Fibroblast of villous mesenchyme (primary cell): ENCODE data around the gene SLC3A2. TPM values are rescaled to one million over a fixed set of nuclear protein-coding genes. Genes with fewer than 3 reads are reported as not detected.

Experiments used
- DNase-seq: peaks from one replicate; pipeline ENCODE4 v3.0.0-alpha.2; 2010; ENCODE audit warnings: low read depth
- H3K4me3 ChIP-seq: 2 replicates; pipeline ENCODE4 v1.5.1; 2011; ENCODE audit warnings: low read depth, mild to moderate bottlenecking, low read length
- total RNA-seq: library from RNA; depleted of rRNA; stranded (reverse); fragments of >200 nt; gene quantifications from 2 replicates; pipeline ENCODE4 v1.2.3, GENCODE V29; 2012
- TF ChIP-seq, protein P1 (sequence below): IDR thresholded peaks from 2 replicates; pipeline ENCODE4 v1.5.1; 2012; ENCODE audit warnings: low read depth, mild to moderate bottlenecking, low read length; ENCODE audit not compliant: insufficient read depth

SLC3A2 gene
- total RNA-seq, 1 donor = 117 TPM

DNA sequence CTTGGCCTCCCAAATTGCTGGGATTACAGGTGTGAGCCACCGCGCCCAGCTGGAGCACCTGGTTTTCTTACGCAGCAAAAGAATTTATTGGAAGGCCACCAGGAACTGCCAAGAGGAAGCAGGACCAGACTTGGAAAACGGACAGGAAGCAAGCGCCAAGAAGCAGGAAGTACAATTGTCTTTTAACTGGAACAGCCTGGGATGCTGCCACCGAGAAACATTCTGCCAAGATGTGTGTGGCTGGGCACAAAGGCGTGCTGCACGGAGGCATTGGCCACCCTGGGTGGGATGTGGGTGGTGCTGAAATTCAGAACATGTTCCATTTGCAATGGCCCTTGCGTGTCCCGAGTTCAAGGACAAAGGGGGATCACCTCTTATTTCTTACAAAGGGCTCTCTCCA is 15.4 kb downstream of the SLC3A2 start:
- H3K4me3 ChIP-seq = no peak overlapping the region
- no peak for DNase-seq
- TF ChIP-seq, protein P1, sequence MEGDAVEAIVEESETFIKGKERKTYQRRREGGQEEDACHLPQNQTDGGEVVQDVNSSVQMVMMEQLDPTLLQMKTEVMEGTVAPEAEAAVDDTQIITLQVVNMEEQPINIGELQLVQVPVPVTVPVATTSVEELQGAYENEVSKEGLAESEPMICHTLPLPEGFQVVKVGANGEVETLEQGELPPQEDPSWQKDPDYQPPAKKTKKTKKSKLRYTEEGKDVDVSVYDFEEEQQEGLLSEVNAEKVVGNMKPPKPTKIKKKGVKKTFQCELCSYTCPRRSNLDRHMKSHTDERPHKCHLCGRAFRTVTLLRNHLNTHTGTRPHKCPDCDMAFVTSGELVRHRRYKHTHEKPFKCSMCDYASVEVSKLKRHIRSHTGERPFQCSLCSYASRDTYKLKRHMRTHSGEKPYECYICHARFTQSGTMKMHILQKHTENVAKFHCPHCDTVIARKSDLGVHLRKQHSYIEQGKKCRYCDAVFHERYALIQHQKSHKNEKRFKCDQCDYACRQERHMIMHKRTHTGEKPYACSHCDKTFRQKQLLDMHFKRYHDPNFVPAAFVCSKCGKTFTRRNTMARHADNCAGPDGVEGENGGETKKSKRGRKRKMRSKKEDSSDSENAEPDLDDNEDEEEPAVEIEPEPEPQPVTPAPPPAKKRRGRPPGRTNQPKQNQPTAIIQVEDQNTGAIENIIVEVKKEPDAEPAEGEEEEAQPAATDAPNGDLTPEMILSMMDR = no peak

DNA sequence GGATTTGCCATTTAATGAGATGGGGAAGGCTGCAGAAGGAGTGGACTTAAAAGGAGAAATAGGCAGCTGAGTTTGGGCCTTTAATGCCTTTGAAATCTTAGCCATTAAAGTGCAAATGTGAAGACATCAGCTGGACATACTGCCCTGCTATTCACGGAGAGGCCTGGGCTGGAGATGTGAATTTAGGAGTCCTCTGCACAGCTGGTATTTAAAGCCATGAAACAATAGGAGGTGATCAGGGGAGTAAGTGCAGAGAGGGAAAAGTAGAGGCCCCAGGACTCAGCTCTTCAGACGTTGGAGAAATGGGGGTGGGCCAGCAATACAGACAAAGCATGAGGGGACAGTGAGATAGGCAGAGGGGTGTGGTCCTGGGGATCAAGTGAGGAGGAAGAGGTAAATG is 16.6 kb downstream of the SLC3A2 start:
- H3K4me3 ChIP-seq = no peak overlapping the region
- DNase-seq = no peak
- TF ChIP-seq, protein P1 = no peak

DNA sequence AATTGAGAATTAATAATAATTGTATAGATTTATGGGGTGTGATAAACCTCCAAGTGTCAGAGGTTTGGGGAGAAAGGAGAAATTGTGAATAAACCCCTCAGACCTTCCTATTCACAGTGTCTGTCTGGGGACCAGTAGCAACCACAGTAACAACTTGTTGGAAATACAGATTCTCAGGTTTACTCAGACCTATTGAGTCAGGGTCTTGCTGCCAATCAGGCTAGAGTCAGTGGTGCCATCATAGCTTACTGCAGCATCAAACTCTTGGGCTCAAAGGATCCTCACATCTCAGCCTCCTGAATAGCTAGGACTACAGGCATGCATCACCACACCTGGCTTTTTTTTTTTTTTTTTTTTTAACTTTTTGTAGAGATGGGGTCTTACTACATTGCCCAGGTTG is 17.3 kb downstream of the SLC3A2 start:
- no peak for DNase-seq
- TF ChIP-seq, protein P1 = no peak
- H3K4me3 ChIP-seq = no peak overlapping the region

- H3K4me3 ChIP-seq = no peak overlapping the region
- TF ChIP-seq, protein P1 = no peak
- DNase-seq = peak; percentile 61
Measured at GRCh38 chr11:62902932-62903331, 22.2 kb downstream of the SLC3A2 start.

DNA sequence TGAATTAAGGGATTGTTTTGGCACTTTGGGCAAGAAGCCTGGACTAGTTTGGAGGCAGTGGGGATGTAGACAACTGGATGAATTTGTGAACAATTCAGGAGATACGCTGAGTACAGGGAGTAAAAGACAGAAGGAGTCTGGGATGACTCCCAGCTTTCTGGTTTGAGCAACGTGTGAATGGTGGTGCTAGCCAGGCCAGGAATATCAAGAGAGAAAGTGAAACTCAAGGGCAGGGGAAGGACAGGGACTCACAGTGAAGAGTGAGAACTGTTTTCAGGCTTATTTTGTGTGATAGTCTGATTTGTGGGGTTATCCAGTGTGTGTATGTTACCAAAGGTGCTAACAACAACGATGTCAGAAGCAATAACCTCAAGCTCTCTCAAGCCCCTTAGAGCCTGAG is 24.6 kb downstream of the SLC3A2 start:
- TF ChIP-seq, protein P1 = no peak
- DNase-seq = peak; percentile 27
- H3K4me3 ChIP-seq = peak overlapping the region; percentile 18

GRCh38 chr11:62905927-62906531 is 25.3 kb downstream of the SLC3A2 start:
- no peak overlapping the region for H3K4me3 ChIP-seq
- DNase-seq = peak; percentile 83
- TF ChIP-seq, protein P1 = peak; percentile 100

DNA sequence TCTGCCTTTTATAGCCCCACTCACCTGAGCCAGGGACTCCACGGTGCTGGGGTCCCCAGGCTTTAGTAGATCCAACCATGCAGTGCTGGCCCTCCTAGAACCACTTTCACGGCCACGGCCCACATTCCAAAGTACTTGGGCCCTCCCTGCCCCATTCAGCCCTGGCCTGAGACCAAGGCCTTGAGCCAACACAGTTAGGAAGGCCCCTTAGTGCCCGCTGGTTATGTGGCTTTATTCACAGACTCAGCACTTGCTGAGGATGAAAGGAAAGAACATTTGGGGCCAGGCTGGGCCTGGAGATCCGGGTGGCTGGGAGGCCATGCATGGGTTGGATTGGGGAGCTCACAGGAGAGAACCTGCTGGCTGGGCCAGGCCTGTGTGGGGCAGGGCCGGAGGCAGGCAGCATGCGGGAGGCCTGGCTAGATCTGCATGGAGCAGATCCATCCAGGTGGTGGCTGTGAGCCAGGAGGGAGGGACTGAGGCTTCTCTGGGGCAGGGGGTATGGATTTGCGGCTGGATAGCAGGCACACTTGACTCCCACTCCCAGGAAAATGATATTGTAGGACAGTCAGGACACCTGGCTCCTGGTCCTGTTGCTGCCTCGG is 27.9 kb downstream of the SLC3A2 start:
- TF ChIP-seq, protein P1 = no peak
- H3K4me3 ChIP-seq = no peak overlapping the region
- no peak for DNase-seq
